Measurements from ENCODE around the gene UBA1. TPM values are rescaled to one million over a fixed set of nuclear protein-coding genes. Genes with fewer than 3 reads are reported as not detected.

Gene UBA1
- total and polyA plus RNA-seq, 10 of the 15 experiments (the other 5 are each of a cell fraction or from before 2014, with no cell fraction given) = 60.4 to 314 (median 216) TPM

- ATAC-seq (no peak), FAIRE-seq (no peak), DNase-seq (ENCODE audit: low read depth, low spot score) (no peak)
- peaks cover 38% of the 10 kb centered on the region for H3K79me2 ChIP-seq (ENCODE audit: control insufficient read depth, insufficient read depth, low read length)
- intact Hi-C loops (cut with micrococcal nuclease; ENCODE audit: unreplicated experiment) = no loop called here
- H3K9me3 ChIP-seq (replicated peaks; ENCODE audit: control insufficient read depth, insufficient read depth, low read length) = no peaks in the 10 kb centered on the region
- H3K4me2 ChIP-seq (ENCODE audit: control insufficient read depth, insufficient read depth) = no peak overlapping the region
- BruUV-seq (replicated peaks) = no TSS peak
- H3K9ac ChIP-seq (ENCODE audit: control insufficient read depth, insufficient read depth, low read length) = no peak overlapping the region
- no peak overlapping the region for H3K27ac ChIP-seq (ENCODE audit: control insufficient read depth, insufficient read depth)
- ChIA-PET CTCF (no interaction called here), SMC1A (ENCODE audit: uncharacterized antibody, unreplicated experiment) (no interaction called here), POLR2A (no interaction called here), RAD21 (ENCODE audit: unreplicated experiment) (no interaction called here)
- 95% methylated on average over 10 of the region's 10 CpGs for WGBS (ENCODE audit: insufficient coverage, insufficient replicate concordance, low lambda C conversion rate, missing lambda C conversion rate)
- H2AFZ ChIP-seq (ENCODE audit: control insufficient read depth, low read depth, low read length) = no peak overlapping the region
- H3K36me3 ChIP-seq (ENCODE audit: control insufficient read depth in 2 of 2, insufficient read depth in 2 of 2, low read length in 1 of 2) = peaks cover 40 to 42% of the 10 kb centered on the region in 2 experiments
- no peaks in the 10 kb centered on the region for H3K27me3 ChIP-seq (replicated peaks in 1 of 2; ENCODE audit: control insufficient read depth in 2 of 2, insufficient read depth in 2 of 2, low read length in 1 of 2)
- in situ Hi-C loops (cut with MboI) = loop anchor here (5.0 to 10.0 kb wide), 2 partner anchors 323 to 456 kb away; partner anchors contain the start of genes ELK1 and UXT
- peaks cover 13% of the 10 kb centered on the region for H3K4me1 ChIP-seq (ENCODE audit: control insufficient read depth, insufficient read depth, low read length)
- TF ChIP-seq HCFC1 (IDR thresholded peaks at IDR 0.05; ENCODE audit: low read length) (no peak), BCL11A (IDR thresholded peaks at IDR 0.05; ENCODE audit: low read depth, low read length) (no peak), CTCF (IDR thresholded peaks at IDR 0.05 in 2 of 3, conservative IDR thresholded peaks at IDR 0.05 in 1 of 3; ENCODE audit: control insufficient read depth in 2 of 3, extremely low read depth in 1 of 3, insufficient read depth in 1 of 3, low read depth in 3 of 3, low read length in 3 of 3) (no peak), RAD51 (IDR thresholded peaks at IDR 0.05) (no peak), MTA2 (IDR thresholded peaks at IDR 0.05; ENCODE audit: low read depth) (no peak)
- peaks cover 9% of the 10 kb centered on the region; the same call in 1 of the 2 replicates for H4K20me1 ChIP-seq (ENCODE audit: control insufficient read depth, insufficient read depth)
- no peak overlapping the region for H3K4me3 ChIP-seq
Observed at GRCh38 chrX:47199286-47199685, 5.7 kb downstream of the UBA1 start.

All from GM12878 (cell line).